ENCODE data around the gene KIF18A. TPM values are rescaled to one million over a fixed set of nuclear protein-coding genes. Genes with fewer than 3 reads are reported as not detected.

The KIF18A gene
- total RNA-seq, result 8.9 and 15.4 TPM in 2 replicates

DNA sequence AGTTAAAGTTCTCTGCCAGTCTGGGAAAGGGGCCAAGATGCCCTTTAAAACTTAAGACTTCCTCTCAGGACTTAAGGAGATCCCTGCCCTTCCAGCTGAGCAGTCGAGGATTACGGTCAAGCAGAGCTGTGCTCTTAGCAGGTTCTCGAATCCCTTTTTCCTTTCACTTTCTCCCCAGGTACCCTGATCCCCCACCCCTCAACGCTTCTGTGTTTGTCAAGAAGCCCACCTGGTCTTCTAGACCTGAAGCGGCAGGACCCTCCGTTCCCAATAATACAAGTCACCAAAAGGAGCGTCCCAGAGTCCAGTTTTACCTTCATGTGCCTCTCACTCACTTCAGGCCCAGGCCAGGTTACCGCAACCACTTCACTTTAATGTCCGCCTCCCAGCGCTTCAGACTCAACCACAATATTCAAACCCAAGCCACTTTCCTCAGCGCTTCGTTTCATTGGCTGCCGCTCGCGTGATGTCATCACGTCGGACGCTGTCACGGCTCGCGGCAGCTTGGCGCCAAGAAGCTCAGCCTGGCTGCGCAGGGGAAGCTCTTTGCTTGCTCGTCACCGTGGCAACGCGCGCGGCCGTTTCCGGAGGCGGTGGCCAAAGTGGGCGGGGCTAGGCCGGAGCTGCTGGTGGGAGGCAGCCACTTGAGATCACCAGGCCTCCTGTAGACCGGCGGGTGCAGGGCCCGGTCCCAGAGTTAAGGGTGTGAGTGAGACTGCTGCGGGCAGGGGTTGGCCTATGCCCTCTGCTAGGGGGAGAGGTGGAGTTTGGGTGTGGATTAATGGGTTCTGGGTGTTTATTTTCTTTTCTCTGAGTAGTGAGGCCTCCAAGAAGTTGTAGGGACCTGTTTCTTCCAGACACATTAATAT is at the start of gene KIF18A, which contains the start of gene METTL15:
KIF18A (minus strand) TSS at position 407 of the 869 bp plus-strand sequence. CDS start 10,209 bp downstream, outside the sequence.
METTL15 (plus strand) TSS at position 639 of the 869 bp plus-strand sequence. CDS start 4,947 bp downstream, outside the sequence.

Other genes starting within 250 kb of the KIF18A start
- 9.8 and 15.1 TPM in 2 replicates for gene METTL15, start 232 bp upstream of the KIF18A start, total RNA-seq